Measurements from ENCODE around the gene AGPAT3.

GRCh38 chr21:43921571-43921978 is 56.6 kb downstream of the AGPAT3 start:
- TF ChIP-seq, protein P1, sequence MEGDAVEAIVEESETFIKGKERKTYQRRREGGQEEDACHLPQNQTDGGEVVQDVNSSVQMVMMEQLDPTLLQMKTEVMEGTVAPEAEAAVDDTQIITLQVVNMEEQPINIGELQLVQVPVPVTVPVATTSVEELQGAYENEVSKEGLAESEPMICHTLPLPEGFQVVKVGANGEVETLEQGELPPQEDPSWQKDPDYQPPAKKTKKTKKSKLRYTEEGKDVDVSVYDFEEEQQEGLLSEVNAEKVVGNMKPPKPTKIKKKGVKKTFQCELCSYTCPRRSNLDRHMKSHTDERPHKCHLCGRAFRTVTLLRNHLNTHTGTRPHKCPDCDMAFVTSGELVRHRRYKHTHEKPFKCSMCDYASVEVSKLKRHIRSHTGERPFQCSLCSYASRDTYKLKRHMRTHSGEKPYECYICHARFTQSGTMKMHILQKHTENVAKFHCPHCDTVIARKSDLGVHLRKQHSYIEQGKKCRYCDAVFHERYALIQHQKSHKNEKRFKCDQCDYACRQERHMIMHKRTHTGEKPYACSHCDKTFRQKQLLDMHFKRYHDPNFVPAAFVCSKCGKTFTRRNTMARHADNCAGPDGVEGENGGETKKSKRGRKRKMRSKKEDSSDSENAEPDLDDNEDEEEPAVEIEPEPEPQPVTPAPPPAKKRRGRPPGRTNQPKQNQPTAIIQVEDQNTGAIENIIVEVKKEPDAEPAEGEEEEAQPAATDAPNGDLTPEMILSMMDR (IDR thresholded peaks at IDR 0.05): no peak
- TF ChIP-seq POLR2AphosphoS5 (IDR thresholded peaks at IDR 0.05) (no peak), POLR2A (IDR thresholded peaks at IDR 0.05; ENCODE audit: low read depth) (no peak), EP300 (IDR thresholded peaks at IDR 0.05) (no peak)

Data from esophagus muscularis mucosa (tissue), 4 donors.